Mesendoderm (in vitro differentiated cells): ENCODE measurements around the gene IRAK4.
A peak's percentile ranks its signal among the peaks of the same experiment; 100 is the strongest.

Source experiments
- DNase-seq: peaks from one replicate; pipeline ENCODE4 v3.0.0; 2013
- H2AK5ac ChIP-seq: 2 replicates; pipeline ENCODE4 v1.6.1; 2013; ENCODE audit warnings: low read length, inconsistent platforms
- H2BK120ac ChIP-seq: 2 replicates; pipeline ENCODE4 v1.6.1; 2013; ENCODE audit warnings: low read depth, mild to moderate bottlenecking, low read length, moderate library complexity, mixed read lengths
- H2BK15ac ChIP-seq: replicated peaks from 2 replicates; pipeline ENCODE4 v1.6.1; 2013; ENCODE audit warnings: low read depth, mild to moderate bottlenecking, moderate library complexity
- H2BK5ac ChIP-seq: 2 replicates; pipeline ENCODE4 v1.6.1; 2013; ENCODE audit warnings: low read length, inconsistent platforms
- H3K18ac ChIP-seq: 2 replicates; pipeline ENCODE4 v1.6.1; 2013; ENCODE audit warnings: mild to moderate bottlenecking, low read length, mixed read lengths
- H3K23ac ChIP-seq: one replicate; pipeline ENCODE4 v1.6.1; 2013; ENCODE audit warnings: low read length
- H3K27ac ChIP-seq: 2 replicates; pipeline ENCODE4 v1.5.1; 2013; ENCODE audit warnings: low read depth, mild to moderate bottlenecking, inconsistent platforms, low read length, moderate library complexity
- H3K27me3 ChIP-seq: 2 replicates; pipeline ENCODE4 v1.6.1; 2013; ENCODE audit warnings: low read length, control low read depth, mild to moderate bottlenecking, inconsistent platforms; ENCODE audit not compliant: insufficient read depth, poor library complexity
- H3K36me3 ChIP-seq: 2 replicates; pipeline ENCODE4 v1.6.1; 2013; ENCODE audit warnings: low read length, inconsistent platforms; ENCODE audit not compliant: control insufficient read depth, insufficient read depth
- H3K4ac ChIP-seq: one replicate; pipeline ENCODE4 v1.6.1; 2013; ENCODE audit warnings: low read depth, mild to moderate bottlenecking, low read length, moderate library complexity
- H3K4me1 ChIP-seq: 2 replicates; pipeline ENCODE4 v1.6.1; 2013; ENCODE audit warnings: low read depth, low read length, inconsistent platforms; ENCODE audit not compliant: control insufficient read depth
- H3K4me2 ChIP-seq: 2 replicates; pipeline ENCODE4 v1.6.1; 2013; ENCODE audit warnings: low read length
- H3K4me3 ChIP-seq: 2 replicates; pipeline ENCODE4 v1.5.1; 2013; ENCODE audit warnings: mild to moderate bottlenecking, low read length
- H3K56ac ChIP-seq: one replicate; pipeline ENCODE4 v1.6.1; 2013; ENCODE audit warnings: low read length
- H3K79me1 ChIP-seq: 2 replicates; pipeline ENCODE4 v1.6.1; 2013; ENCODE audit warnings: low read length, inconsistent platforms
- H3K79me2 ChIP-seq: 2 replicates; pipeline ENCODE4 v1.6.1; 2013; ENCODE audit warnings: mild to moderate bottlenecking, low read length; ENCODE audit not compliant: control insufficient read depth, insufficient read depth
- H3K9ac ChIP-seq: 2 replicates; pipeline ENCODE4 v1.6.1; 2013; ENCODE audit warnings: low read length, inconsistent platforms
- H4K5ac ChIP-seq: one replicate; pipeline ENCODE4 v1.6.1; 2013; ENCODE audit warnings: low read length
- H4K8ac ChIP-seq: one replicate; pipeline ENCODE4 v1.6.1; 2013; ENCODE audit warnings: low read depth, mild to moderate bottlenecking, control low read depth, low read length, moderate library complexity
- WGBS: extraction: QIAGEN DNeasy Blood & Tissue Kit; methylation state at CpG from one replicate; pipeline ENCODE4 v1.1.7; 2013; ENCODE audit warnings: low lambda C conversion rate, missing lambda C conversion rate; ENCODE audit not compliant: insufficient coverage; ENCODE audit errors: extremely low coverage; 5-methylcytosine and 5-hydroxymethylcytosine counted together

The IRAK4 gene

DNA sequence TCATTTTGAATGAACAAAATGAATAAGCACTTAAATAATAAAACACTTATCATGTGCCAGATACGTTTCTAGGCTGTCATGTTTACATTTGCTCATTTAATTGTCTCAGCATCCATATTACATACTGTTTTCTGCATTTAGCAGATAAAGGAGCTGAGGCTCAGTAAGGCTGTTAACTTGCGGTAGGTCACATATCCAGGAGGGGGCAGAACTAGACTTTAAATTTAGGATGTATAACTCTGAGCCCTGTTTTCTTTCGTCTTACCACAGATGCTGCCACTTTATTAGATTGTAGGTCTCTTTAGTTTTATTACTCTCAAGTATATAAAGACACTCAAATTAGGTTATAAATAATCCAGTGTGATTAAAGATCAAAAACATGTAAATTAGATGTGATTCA is 17.7 kb downstream of the IRAK4 start:
- H3K9ac ChIP-seq, result no peak overlapping the region
- no peak overlapping the region for H3K56ac ChIP-seq
- H3K18ac ChIP-seq, result no peak overlapping the region
- H3K4me3 ChIP-seq, result no peak overlapping the region
- no peak overlapping the region for H4K8ac ChIP-seq
- no peaks in the 10 kb centered on the region for H3K79me1 ChIP-seq
- H3K27ac ChIP-seq, result no peak overlapping the region
- no peak overlapping the region for H2BK5ac ChIP-seq
- H3K4me2 ChIP-seq, result no peak overlapping the region
- no peak overlapping the region for H4K5ac ChIP-seq
- no CpG with 5 or more reads among the region's 3 CpGs for WGBS
- no peak overlapping the region for H3K4ac ChIP-seq
- no peaks in the 10 kb centered on the region for H3K4me1 ChIP-seq
- no peaks in the 10 kb centered on the region for H3K27me3 ChIP-seq
- H3K23ac ChIP-seq, result no peak overlapping the region
- H2BK15ac ChIP-seq, result no peak overlapping the region
- no peak overlapping the region for H2AK5ac ChIP-seq
- peak; percentile 46 for DNase-seq
- H3K79me2 ChIP-seq, result no peaks in the 10 kb centered on the region
- no peak overlapping the region for H2BK120ac ChIP-seq
- no peaks in the 10 kb centered on the region for H3K36me3 ChIP-seq

DNA sequence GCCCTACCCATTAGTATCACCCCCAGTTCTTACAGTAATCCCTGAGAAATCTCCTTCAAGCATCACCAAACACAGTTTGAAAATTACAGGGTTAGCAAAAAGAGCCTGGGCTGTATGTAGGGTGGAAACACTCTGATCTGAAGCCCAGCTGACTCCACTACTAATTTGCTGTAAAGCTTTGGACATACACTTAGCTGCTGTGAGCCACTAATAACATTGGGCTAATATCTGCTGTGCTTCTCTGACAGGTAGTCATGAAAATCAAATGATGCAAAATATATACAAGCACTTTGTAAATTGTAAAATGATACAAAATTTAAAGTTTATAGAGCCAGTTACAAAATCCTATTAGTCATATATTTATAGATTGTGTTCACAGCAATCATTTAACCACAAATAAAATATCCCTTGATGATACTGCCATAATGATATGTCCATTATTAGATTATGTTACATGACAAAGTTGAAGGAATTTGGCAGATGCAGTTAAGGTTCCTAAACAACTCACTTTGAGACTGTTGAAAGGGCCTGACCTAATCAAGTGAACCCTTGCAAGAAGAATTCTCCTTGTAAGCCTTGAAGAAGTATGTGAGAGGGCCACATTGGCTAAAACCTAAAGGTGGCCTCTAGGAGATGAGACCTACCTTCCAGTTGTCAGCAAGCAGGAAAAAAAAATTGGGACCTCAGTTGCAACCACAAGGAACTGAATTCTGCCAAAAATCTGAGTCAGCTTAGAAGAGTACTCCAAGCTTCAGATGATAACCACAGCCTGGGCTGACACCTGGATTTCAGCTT is 28.3 kb downstream of the IRAK4 start:
- no peak overlapping the region for H3K27ac ChIP-seq
- H3K4me1 ChIP-seq, result no peaks in the 10 kb centered on the region
- no peaks in the 10 kb centered on the region for H3K79me1 ChIP-seq
- H3K27me3 ChIP-seq, result no peaks in the 10 kb centered on the region
- H2BK5ac ChIP-seq, result no peak overlapping the region
- H3K18ac ChIP-seq, result no peak overlapping the region
- H3K56ac ChIP-seq, result no peak overlapping the region
- H3K36me3 ChIP-seq, result no peaks in the 10 kb centered on the region
- no peak for DNase-seq
- no peaks in the 10 kb centered on the region for H3K79me2 ChIP-seq
- no peak overlapping the region for H2BK120ac ChIP-seq
- no peak overlapping the region for H4K8ac ChIP-seq
- no peak overlapping the region for H2AK5ac ChIP-seq
- H3K4ac ChIP-seq, result no peak overlapping the region
- no peak overlapping the region for H4K5ac ChIP-seq
- no peak overlapping the region for H2BK15ac ChIP-seq
- H3K23ac ChIP-seq, result no peak overlapping the region
- H3K9ac ChIP-seq, result no peak overlapping the region
- H3K4me3 ChIP-seq, result no peak overlapping the region
- H3K4me2 ChIP-seq, result no peak overlapping the region

DNA sequence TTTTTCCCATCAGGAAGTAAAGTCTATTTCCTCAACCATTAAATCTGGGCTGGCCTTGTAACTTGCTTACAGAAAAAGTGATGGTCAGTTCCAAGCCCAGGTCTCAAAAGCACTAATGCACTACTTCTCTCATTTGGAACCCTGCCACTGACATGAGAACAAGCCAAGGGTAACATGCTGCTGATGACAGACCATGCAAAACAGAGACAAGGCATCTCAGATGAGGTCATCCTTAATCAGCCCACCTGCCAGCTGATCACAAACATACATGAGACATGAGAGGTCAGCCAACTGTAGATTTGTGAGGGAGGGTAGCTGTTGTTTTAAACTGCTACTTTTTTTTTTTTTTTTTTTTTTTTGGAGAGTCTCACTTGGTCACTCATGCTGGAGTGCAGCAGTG is 31.2 kb downstream of the IRAK4 start:
- Histone ChIP-seq H3K79me1 (no peaks in the 10 kb centered on the region), H3K56ac (no peak overlapping the region), H3K36me3 (no peaks in the 10 kb centered on the region), H2AK5ac (no peak overlapping the region), H3K4me3 (no peak overlapping the region), H4K5ac (no peak overlapping the region), H3K4ac (no peak overlapping the region), H3K9ac (no peak overlapping the region), H4K8ac (no peak overlapping the region), H3K27ac (no peak overlapping the region), H3K79me2 (no peaks in the 10 kb centered on the region), H3K23ac (no peak overlapping the region), H3K4me2 (no peak overlapping the region), H2BK120ac (no peak overlapping the region), H3K18ac (no peak overlapping the region), H2BK15ac (no peak overlapping the region), H3K27me3 (no peaks in the 10 kb centered on the region), H3K4me1 (no peaks in the 10 kb centered on the region), H2BK5ac (no peak overlapping the region)
- DNase-seq, result peak; percentile 60

- Histone ChIP-seq H3K4me3 (no peak overlapping the region), H3K27ac (no peak overlapping the region), H4K8ac (no peak overlapping the region), H3K79me2 (no peaks in the 10 kb centered on the region), H2BK120ac (no peak overlapping the region), H3K4ac (no peak overlapping the region), H3K23ac (no peak overlapping the region), H3K56ac (no peak overlapping the region), H2AK5ac (no peak overlapping the region), H3K27me3 (no peaks in the 10 kb centered on the region), H2BK15ac (no peak overlapping the region), H2BK5ac (no peak overlapping the region), H3K9ac (no peak overlapping the region), H3K79me1 (no peaks in the 10 kb centered on the region), H3K36me3 (peaks cover 1% of the 10 kb centered on the region), H3K4me1 (no peaks in the 10 kb centered on the region), H3K4me2 (no peak overlapping the region), H4K5ac (no peak overlapping the region), H3K18ac (no peak overlapping the region)
- no CpG with 5 or more reads among the region's 2 CpGs for WGBS
- DNase-seq, result no peak
These were observed 37.0 kb downstream of the IRAK4 start for GRCh38 chr12:43795716-43796280.

- Histone ChIP-seq H3K36me3 (peaks cover 1% of the 10 kb centered on the region), H2BK5ac (no peak overlapping the region), H2BK15ac (no peak overlapping the region), H4K5ac (no peak overlapping the region), H3K4me2 (no peak overlapping the region), H3K18ac (no peak overlapping the region), H3K79me2 (no peaks in the 10 kb centered on the region), H4K8ac (no peak overlapping the region), H2AK5ac (no peak overlapping the region), H3K27me3 (no peaks in the 10 kb centered on the region), H3K27ac (no peak overlapping the region), H3K23ac (no peak overlapping the region), H3K4me3 (no peak overlapping the region), H3K4me1 (no peaks in the 10 kb centered on the region), H3K9ac (no peak overlapping the region), H2BK120ac (no peak overlapping the region), H3K79me1 (no peaks in the 10 kb centered on the region), H3K56ac (no peak overlapping the region), H3K4ac (no peak overlapping the region)
- DNase-seq, result no peak
- 100% methylated on average over 1 of the region's 4 CpGs for WGBS
These were observed 38.9 kb downstream of the IRAK4 start for GRCh38 chr12:43797561-43798217.
